SK-N-SH (cell line): ENCODE data around the gene TNS4. TPM values are rescaled to one million over a fixed set of nuclear protein-coding genes. Genes with fewer than 3 reads are reported as not detected.

Experiments used
- CTCF ChIA-PET: fragments of 300-600, 350-600 bp; formaldehyde crosslinking; extraction: SDS; loops from one replicate; lab custom pipeline; 2021; lab: Yijun Ruan, JAX
- POLR2A ChIA-PET: fragments of 350-600 bp; sonication (Branson Sonifier 250); formaldehyde crosslinking; extraction: SDS; loops from one replicate; lab custom pipeline; 2020; ENCODE audit warnings: antibody characterized with exemption, inconsistent platforms; lab: Yijun Ruan, JAX
- DNase-seq: peaks from one replicate; pipeline ENCODE4 v3.0.0; 2012
- H2AFZ ChIP-seq: fragments of 200-600 bp; sonication (generic); 2 replicates; pipeline ENCODE4 v1.8.1; 2016; ENCODE audit warnings: antibody characterized with exemption, mild to moderate bottlenecking, low read depth
- H3F3A ChIP-seq: fragments of 200-600 bp; sonication (generic); replicated peaks from 2 replicates; pipeline ENCODE3; 2016; ENCODE audit warnings: antibody characterized with exemption, mild to moderate bottlenecking; ENCODE audit not compliant: insufficient read depth
- H3K27ac ChIP-seq, 2 experiments: fragments of 200-500 bp in 1 of 2; fragments of 200-600 bp in 1 of 2; sonication (Bioruptor generic) in 1 of 2; sonication (generic), shearing (Covaris generic) in 1 of 2; 2 replicates each; pipeline versions ENCODE4 v1.5.1 to v1.6.1; 2014 to 2016; ENCODE audit warnings: low read depth in 2 of 2, inconsistent platforms in 1 of 2, low read length in 1 of 2, mild to moderate bottlenecking in 1 of 2, mixed read lengths in 1 of 2
- H3K27me3 ChIP-seq: fragments of 200-600 bp; sonication (generic), shearing (Covaris generic); 2 replicates; pipeline ENCODE4 v1.6.1; 2016; ENCODE audit warnings: mixed run types; ENCODE audit not compliant: insufficient read depth
- H3K36me3 ChIP-seq, 2 experiments: fragments of 200-500 bp in 1 of 2; fragments of 200-600 bp in 1 of 2; sonication (Bioruptor generic) in 1 of 2; sonication (generic) in 1 of 2; replicated peaks in 1 of 2; 2 replicates each; pipeline versions ENCODE3 to v1.5.1; 2014 to 2016; ENCODE audit warnings: low read length in 1 of 2, mild to moderate bottlenecking in 1 of 2; ENCODE audit not compliant: insufficient read depth in 2 of 2, control insufficient read depth in 1 of 2
- H3K4me1 ChIP-seq, 2 experiments: fragments of 200-500 bp in 1 of 2; fragments of 200-600 bp in 1 of 2; sonication (Bioruptor generic) in 1 of 2; sonication (generic), shearing (Covaris generic) in 1 of 2; 2 replicates each; pipeline versions ENCODE4 v1.5.1 to v1.6.1; 2014 to 2016; ENCODE audit warnings: low read depth in 1 of 2, low read length in 1 of 2, mixed run types in 1 of 2; ENCODE audit not compliant: insufficient read depth in 2 of 2, control insufficient read depth in 1 of 2
- H3K4me2 ChIP-seq: fragments of 200-600 bp; sonication (generic), shearing (Covaris generic); 2 replicates; pipeline ENCODE4 v1.6.1; 2017; ENCODE audit warnings: mixed run types
- H3K4me3 ChIP-seq, 2 experiments: fragments of 200-500 bp in 1 of 2; fragments of 200-600 bp in 1 of 2; sonication (Bioruptor generic) in 1 of 2; sonication (generic), shearing (Covaris generic) in 1 of 2; 2 replicates each; pipeline versions ENCODE4 v1.5.1 to v1.8.1; 2014 to 2016; ENCODE audit warnings: low read depth in 2 of 2, inconsistent platforms in 1 of 2, low read length in 1 of 2, mild to moderate bottlenecking in 1 of 2, mixed read lengths in 1 of 2, moderate library complexity in 1 of 2
- H3K79me2 ChIP-seq: fragments of 200-600 bp; sonication (generic); 2 replicates; pipeline ENCODE4 v1.8.1; 2017; ENCODE audit warnings: mild to moderate bottlenecking; ENCODE audit not compliant: insufficient read depth
- H3K9ac ChIP-seq: fragments of 200-600 bp; sonication (generic); 2 replicates; pipeline ENCODE4 v1.6.1; 2017; ENCODE audit warnings: mixed run types
- H3K9me2 ChIP-seq: fragments of 200-600 bp; sonication (generic); 2 replicates; pipeline ENCODE4 v1.6.1; 2017; ENCODE audit warnings: mixed run types
- H3K9me3 ChIP-seq: fragments of 200-600 bp; sonication (generic); 2 replicates; pipeline ENCODE4 v1.6.1; 2017; ENCODE audit warnings: mixed run types, mild to moderate bottlenecking, moderate library complexity
- H4K20me1 ChIP-seq: fragments of 200-600 bp; sonication (generic); 2 replicates; pipeline ENCODE4 v1.6.1; 2017; ENCODE audit warnings: mild to moderate bottlenecking, mixed run types; ENCODE audit not compliant: insufficient read depth
- CHD2 ChIP-seq: fragments of 150-350 bp; IDR thresholded peaks from 2 replicates; pipeline ENCODE4 v1.6.1; 2018; ENCODE audit warnings: low read length; ENCODE audit not compliant: partially characterized antibody
- ELF1 ChIP-seq: IDR thresholded peaks from 2 replicates; pipeline ENCODE4 v1.4.0; 2012
- EP300 ChIP-seq, 2 experiments: IDR thresholded peaks; 2 replicates each; pipeline versions ENCODE4 v1.4.0 to v1.6.1; 2012; ENCODE audit warnings: borderline replicate concordance in 1 of 2, low read depth in 1 of 2, low read length in 1 of 2
- EZH2phosphoT487 ChIP-seq: fragments of 200-600 bp; sonication (generic); IDR thresholded peaks from 2 replicates; pipeline ENCODE4 v1.6.1; 2017; ENCODE audit warnings: low read depth, mixed run types, mild to moderate bottlenecking, antibody characterized with exemption, moderate library complexity, borderline replicate concordance
- FOSL2 ChIP-seq: IDR thresholded peaks from 2 replicates; pipeline ENCODE4 v1.4.0; 2012; ENCODE audit warnings: low read depth, mild to moderate bottlenecking, moderate library complexity, borderline replicate concordance
- IRF3 ChIP-seq: fragments of 150-350 bp; IDR thresholded peaks from 2 replicates; pipeline ENCODE4 v1.6.1; 2016; ENCODE audit warnings: mild to moderate bottlenecking, low read depth, low read length
- NFIC ChIP-seq: IDR thresholded peaks from 2 replicates; pipeline ENCODE4 v1.4.0; 2012; ENCODE audit warnings: borderline replicate concordance
- NRF1 ChIP-seq: IDR thresholded peaks from 2 replicates; pipeline ENCODE4 v1.6.1; 2012; ENCODE audit warnings: low read depth, mild to moderate bottlenecking, low read length
- PBX3 ChIP-seq: IDR thresholded peaks from 2 replicates; pipeline ENCODE4; 2012
- RCOR1 ChIP-seq: fragments of 150-350 bp; IDR thresholded peaks from 2 replicates; pipeline ENCODE4 v1.6.1; 2017; ENCODE audit warnings: antibody characterized with exemption, low read length
- TAF1 ChIP-seq: IDR thresholded peaks from 2 replicates; pipeline ENCODE4 v1.6.1; 2012; ENCODE audit warnings: low read depth, mild to moderate bottlenecking, low read length, moderate library complexity, borderline replicate concordance
- USF2 ChIP-seq: fragments of 150-350 bp; IDR thresholded peaks from 2 replicates; pipeline ENCODE4 v1.6.1; 2017; ENCODE audit warnings: antibody characterized with exemption, low read length, low read depth, borderline replicate concordance
- YY1 ChIP-seq: IDR thresholded peaks from 2 replicates; pipeline ENCODE4 v1.4.0; 2012; ENCODE audit warnings: low read depth, mild to moderate bottlenecking
- WGBS: methylation state at CpG from one replicate; pipeline ENCODE4 v1.1.6; 2017; ENCODE audit warnings: low lambda C conversion rate; 5-methylcytosine and 5-hydroxymethylcytosine counted together
- polyA plus RNA-seq, 3 experiments: library from polyadenylated mRNA; depleted of rRNA; stranded (reverse); fragments of >200 nt; gene quantifications; 2 replicates each; pipeline ENCODE4 v1.2.3, GENCODE V29; 2012

Gene TNS4
- polyA plus RNA-seq, 1 of the 3 experiments (the other 2 are of a cell fraction), result not detected

GRCh38 chr17:40515491-40516041, 14.1 kb upstream of the TNS4 start:
- ChIA-PET CTCF (interaction anchor here (4.3 kb wide), 1 partner anchor 40 kb away, joined by 19 read pairs; no protein-coding TSS in a partner anchor), POLR2A (no interaction called here)
- no peak overlapping the region for H2AFZ ChIP-seq

GRCh38 chr17:40515011-40515410, 13.6 kb upstream of the TNS4 start:
- CTCF ChIA-PET, result interaction anchor here (4.3 kb wide), 1 partner anchor 39 kb away, joined by 19 read pairs; no protein-coding TSS in a partner anchor
- H3K79me2 ChIP-seq, result no peaks in the 10 kb centered on the region
- H3K27me3 ChIP-seq, result no peaks in the 10 kb centered on the region
- no peaks in the 10 kb centered on the region for H4K20me1 ChIP-seq
- H3K4me3 ChIP-seq, result no peak overlapping the region
- no peak overlapping the region for H3K4me2 ChIP-seq
- no peaks in the 10 kb centered on the region for H3K9me2 ChIP-seq
- peaks cover 14 to 32% of the 10 kb centered on the region in 2 experiments; a peak in 3 of 4 replicates for H3K4me1 ChIP-seq
- POLR2A ChIA-PET, result no interaction called here
- H2AFZ ChIP-seq, result no peak overlapping the region
- no peak overlapping the region for H3K9ac ChIP-seq
- 100% methylated on average over 3 of the region's 4 CpGs for WGBS
- no peaks in the 10 kb centered on the region for H3K9me3 ChIP-seq
- H3F3A ChIP-seq, result peaks cover 22% of the 10 kb centered on the region
- DNase-seq, result no peak
- no peaks in the 10 kb centered on the region for H3K36me3 ChIP-seq
- TF ChIP-seq PBX3 (no peak), RCOR1 (no peak), YY1 (no peak), NRF1 (no peak), USF2 (no peak), TAF1 (no peak), NFIC (no peak)
- no peak overlapping the region for H3K27ac ChIP-seq

More at GRCh38 chr17:40515491-40516041, 14.1 kb upstream of the TNS4 start:
- no peak overlapping the region for H3K4me2 ChIP-seq
- H3K4me3 ChIP-seq, result no peak overlapping the region
- DNase-seq, result no peak
- no peaks in the 10 kb centered on the region for H4K20me1 ChIP-seq
- H3K36me3 ChIP-seq, result no peaks in the 10 kb centered on the region
- no peaks in the 10 kb centered on the region for H3K79me2 ChIP-seq
- no peak overlapping the region for H3K27ac ChIP-seq
- WGBS, result 94% methylated on average over 11 of the region's 11 CpGs
- H3K9me2 ChIP-seq, result no peaks in the 10 kb centered on the region
- H3F3A ChIP-seq, result peaks cover 22% of the 10 kb centered on the region
- TF ChIP-seq TAF1 (no peak), EZH2phosphoT487 (no peak), FOSL2 (no peak), ELF1 (no peak), EP300 (IDR thresholded peaks at IDR 0.05; ENCODE audit: borderline replicate concordance in 1 of 2, low read depth in 1 of 2, low read length in 1 of 2) (no peak), NFIC (no peak), CHD2 (no peak), IRF3 (no peak)
- peaks cover 14 to 27% of the 10 kb centered on the region in 2 experiments; a peak in 3 of 4 replicates for H3K4me1 ChIP-seq
- no peaks in the 10 kb centered on the region for H3K9me3 ChIP-seq
- no peaks in the 10 kb centered on the region for H3K27me3 ChIP-seq
- no peak overlapping the region for H3K9ac ChIP-seq
